NT2/D1 (cell line): Measurements from ENCODE around the gene ARL15.

ENCODE experiments used
- YY1 ChIP-seq: IDR thresholded peaks from 2 replicates; pipeline ENCODE4 v1.6.1; 2011; ENCODE audit not compliant: insufficient read length, insufficient read depth
- ZNF274 ChIP-seq: IDR thresholded peaks from 2 replicates; pipeline ENCODE4 v1.6.1; 2011; ENCODE audit warnings: mild to moderate bottlenecking, low read depth, low read length

DNA sequence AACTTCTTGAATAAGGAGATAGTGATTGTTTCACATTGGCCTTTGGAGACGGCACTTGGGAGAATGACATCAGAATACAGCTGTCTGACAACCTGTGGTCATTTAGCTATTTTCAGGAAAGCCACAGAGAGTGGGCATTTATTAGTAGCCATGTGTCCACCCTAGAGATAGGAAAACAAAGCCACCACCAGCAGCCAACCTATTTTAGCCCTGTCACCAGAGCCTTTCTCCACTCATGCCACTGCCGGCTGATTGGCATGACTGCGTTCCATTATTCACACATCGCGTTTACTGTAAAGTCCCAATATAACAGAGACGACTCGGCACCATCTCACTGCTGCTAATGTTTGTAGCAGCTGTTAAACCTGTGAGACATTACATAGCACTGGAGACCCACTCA is 419.9 kb downstream of the ARL15 start:
- no peak for TF ChIP-seq YY1
- no peak for TF ChIP-seq ZNF274
